GM23338 (cell line): ENCODE measurements around the gene ACYP1. TPM values are rescaled to one million over a fixed set of nuclear protein-coding genes. Genes with fewer than 3 reads are reported as not detected.

Experiments
- ATAC-seq: fragments of 200-7000 bp; cut with Tn5 transposase; 3 replicates; pipeline ENCODE4 v1.9.1; 2020
- DNase-seq: peaks from one replicate; pipeline ENCODE4 v3.0.0-alpha.2; 2015; ENCODE audit warnings: low spot score
- H2AFZ ChIP-seq: fragments of 200-600 bp; sonication (generic); 2 replicates; pipeline ENCODE4 v1.8.0; 2016; ENCODE audit warnings: antibody characterized with exemption, mild to moderate bottlenecking, moderate library complexity
- H3F3A ChIP-seq: fragments of 200-600 bp; sonication (generic); replicated peaks from 2 replicates; pipeline ENCODE4 v1.8.0; 2017; ENCODE audit warnings: antibody characterized with exemption, mixed run types, low read depth
- H3K27ac ChIP-seq: fragments of 200-600 bp; sonication (generic); 2 replicates; pipeline ENCODE4 v1.6.1; 2016; ENCODE audit warnings: low read depth
- H3K27me3 ChIP-seq: fragments of 200-600 bp; sonication (generic); 2 replicates; pipeline ENCODE4 v1.8.0; 2016; ENCODE audit warnings: mild to moderate bottlenecking, mixed run types, moderate library complexity; ENCODE audit not compliant: insufficient read depth
- H3K36me3 ChIP-seq: fragments of 200-600 bp; sonication (generic); 2 replicates; pipeline ENCODE4 v1.8.0; 2016; ENCODE audit warnings: mild to moderate bottlenecking; ENCODE audit not compliant: insufficient read depth
- H3K4me1 ChIP-seq: fragments of 200-600 bp; sonication (generic); 2 replicates; pipeline ENCODE4 v1.8.0; 2016; ENCODE audit warnings: mild to moderate bottlenecking, moderate library complexity; ENCODE audit not compliant: insufficient read depth
- H3K4me2 ChIP-seq: fragments of 200-600 bp; sonication (generic); 2 replicates; pipeline ENCODE4 v1.7.1; 2017; ENCODE audit warnings: mixed run types
- H3K4me3 ChIP-seq: fragments of 200-600 bp; sonication (generic); 2 replicates; pipeline ENCODE4 v1.6.1; 2016; ENCODE audit warnings: mixed run types
- H3K79me2 ChIP-seq: fragments of 200-600 bp; sonication (generic); replicated peaks from 2 replicates; pipeline ENCODE4 v1.8.0; 2017; ENCODE audit warnings: mild to moderate bottlenecking; ENCODE audit not compliant: insufficient read depth
- H3K9me2 ChIP-seq: fragments of 200-600 bp; sonication (generic); 2 replicates; pipeline ENCODE4 v1.8.0; 2017; ENCODE audit not compliant: insufficient read depth
- H4K20me1 ChIP-seq: fragments of 200-600 bp; sonication (generic); replicated peaks from 2 replicates; pipeline ENCODE4 v1.8.0; 2017; ENCODE audit warnings: mild to moderate bottlenecking; ENCODE audit not compliant: insufficient read depth
- H3K27ac Mint-ChIP-seq: 2 replicates; pipeline ENCODE4 v1.8.0; 2020; ENCODE audit warnings: inconsistent platforms, mild to moderate bottlenecking, moderate library complexity, mixed read lengths
- H3K27me3 Mint-ChIP-seq: 3 replicates; pipeline ENCODE4 v1.8.0; 2022; ENCODE audit warnings: low read depth, mild to moderate bottlenecking, moderate library complexity, mixed read lengths, inconsistent platforms; ENCODE audit not compliant: insufficient read depth, poor library complexity
- H3K36me3 Mint-ChIP-seq: 3 replicates; pipeline ENCODE4 v1.8.0; 2021; ENCODE audit warnings: low read depth, mild to moderate bottlenecking, inconsistent platforms, moderate library complexity, mixed read lengths
- H3K4me1 Mint-ChIP-seq: 3 replicates; pipeline ENCODE4 v1.8.0; 2020; ENCODE audit warnings: mild to moderate bottlenecking, inconsistent platforms, mixed read lengths
- H3K4me3 Mint-ChIP-seq: 3 replicates; pipeline ENCODE4 v1.8.0; 2021; ENCODE audit warnings: moderate library complexity, mild to moderate bottlenecking, inconsistent platforms, mixed read lengths
- H3K9me3 Mint-ChIP-seq: 3 replicates; pipeline ENCODE4 v1.8.0; 2020; ENCODE audit warnings: moderate library complexity, mild to moderate bottlenecking, inconsistent platforms, mixed read lengths
- CREB1 ChIP-seq: fragments of 250-450 bp; sonication (Bioruptor Pico); IDR thresholded peaks from 2 replicates; pipeline ENCODE4 v1.5.0; 2020; ENCODE audit warnings: low read depth, mild to moderate bottlenecking, moderate library complexity
- CTCF ChIP-seq, 2 experiments: fragments of 200-600 bp in 1 of 2; sonication (generic) in 1 of 2; conservative IDR thresholded peaks; 2 replicates each; pipeline versions ENCODE4 v1.5.1 to v1.6.1; 2016 to 2017; ENCODE audit warnings: antibody characterized with exemption in 2 of 2, low read depth in 2 of 2, mild to moderate bottlenecking in 2 of 2, moderate library complexity in 1 of 2
- ETS1 ChIP-seq: IDR thresholded peaks from 2 replicates; pipeline ENCODE4 v1.6.1; 2016; ENCODE audit warnings: antibody characterized with exemption
- EZH2 ChIP-seq: fragments of 200-600 bp; sonication (generic); IDR thresholded peaks from one replicate; pipeline ENCODE4 v1.8.0; 2017; ENCODE audit warnings: antibody characterized with exemption, mild to moderate bottlenecking, low read depth; ENCODE audit not compliant: unreplicated experiment
- EZH2phosphoT487 ChIP-seq: fragments of 200-600 bp; sonication (generic); IDR thresholded peaks from one replicate; pipeline ENCODE4 v1.8.1; 2018; ENCODE audit warnings: antibody characterized with exemption; ENCODE audit not compliant: unreplicated experiment
- JUNB ChIP-seq: IDR thresholded peaks from one replicate; pipeline ENCODE4 v1.6.1; 2016; ENCODE audit warnings: antibody characterized with exemption; ENCODE audit not compliant: unreplicated experiment
- NANOG ChIP-seq: IDR thresholded peaks from 2 replicates; pipeline ENCODE4 v1.6.1; 2016; ENCODE audit warnings: antibody characterized with exemption, borderline replicate concordance
- POLR2AphosphoS5 ChIP-seq: IDR thresholded peaks from 2 replicates; pipeline ENCODE4 v1.6.1; 2016; ENCODE audit warnings: antibody characterized with exemption, low read depth
- REST ChIP-seq: IDR thresholded peaks from one replicate; pipeline ENCODE4 v1.6.1; 2018; ENCODE audit warnings: antibody characterized with exemption; ENCODE audit not compliant: unreplicated experiment
- STAT1 ChIP-seq: IDR thresholded peaks from one replicate; pipeline ENCODE4 v1.6.1; 2016; ENCODE audit warnings: antibody characterized with exemption; ENCODE audit not compliant: unreplicated experiment
- ZNF114 ChIP-seq: fragments of 250-450 bp; sonication (Bioruptor Pico); IDR thresholded peaks from 2 replicates; pipeline ENCODE4 v1.5.0; 2020; ENCODE audit warnings: mild to moderate bottlenecking, moderate library complexity
- ZNF331 ChIP-seq: fragments of 250-450 bp; sonication (Bioruptor Pico); IDR thresholded peaks from 2 replicates; pipeline ENCODE4 v1.5.0; 2020; ENCODE audit warnings: low read depth, mild to moderate bottlenecking, moderate library complexity
- ZNF462 ChIP-seq: fragments of 250-450 bp; sonication (Bioruptor Pico); IDR thresholded peaks from 2 replicates; pipeline ENCODE4 v1.5.0; 2020; ENCODE audit warnings: mild to moderate bottlenecking, moderate library complexity
- polyA plus RNA-seq: library from polyadenylated mRNA; unstranded; fragments of >200 nt; fragmentation: Nextera tagmentation; extraction: Ambion mirVana; gene quantifications from 2 replicates; pipeline ENCODE4 v1.2.1, GENCODE V29; 2016
- total RNA-seq: library from RNA; depleted of rRNA; stranded (reverse); fragments of >200 nt; shearing (Covaris generic); gene quantifications from 2 replicates; pipeline ENCODE4 v1.2.3, GENCODE V29; 2014

ACYP1 gene
- total and polyA plus RNA-seq, 2 experiments from 2014 or later: 18.4 to 104 TPM

GRCh38 chr14:75044322-75044721 lies 19.5 kb downstream of the ACYP1 start:
- Mint-ChIP-seq H3K9me3 (no peaks in the 10 kb centered on the region), H3K36me3 (peaks cover 4% of the 10 kb centered on the region; the same call in 2 of the 3 replicates), H3K27ac (no peak overlapping the region), H3K4me1 (no peaks in the 10 kb centered on the region), H3K27me3 (no peaks in the 10 kb centered on the region), H3K4me3 (no peak overlapping the region)
- Histone ChIP-seq H3K27ac (no peak overlapping the region), H2AFZ (no peak overlapping the region), H3K9me2 (no peaks in the 10 kb centered on the region), H3K4me2 (no peak overlapping the region), H3K79me2 (0 out of 2 replicates have a peak, but pooled peaks cover 6% of the 10 kb centered on the region), H4K20me1 (0 out of 2 replicates have a peak, but pooled peaks cover 6% of the 10 kb centered on the region), H3K36me3 (no peaks in the 10 kb centered on the region; the same call in 1 of the 2 replicates), H3F3A (no peaks in the 10 kb centered on the region), H3K27me3 (no peaks in the 10 kb centered on the region), H3K4me3 (no peak overlapping the region), H3K4me1 (no peaks in the 10 kb centered on the region)
- DNase-seq: no peak
- TF ChIP-seq REST (no peak), CTCF (conservative IDR thresholded peaks at IDR 0.05; ENCODE audit: low read depth in 2 of 2) (no peak), NANOG (no peak), POLR2AphosphoS5 (no peak), EZH2 (no peak), JUNB (no peak), STAT1 (no peak), CREB1 (CRISPR knock-in tag) (no peak), ZNF331 (no peak), ETS1 (no peak), ZNF462 (CRISPR knock-in tag) (no peak), ZNF114 (no peak), EZH2phosphoT487 (no peak)
- ATAC-seq: no peak
